ENCODE data around the gene FOLR1.
"Not testable (repeated sequence)": the region's sequence is repeated elsewhere in the genome, so short reads cannot be mapped to it uniquely, and the experiment has no call there.

DNA sequence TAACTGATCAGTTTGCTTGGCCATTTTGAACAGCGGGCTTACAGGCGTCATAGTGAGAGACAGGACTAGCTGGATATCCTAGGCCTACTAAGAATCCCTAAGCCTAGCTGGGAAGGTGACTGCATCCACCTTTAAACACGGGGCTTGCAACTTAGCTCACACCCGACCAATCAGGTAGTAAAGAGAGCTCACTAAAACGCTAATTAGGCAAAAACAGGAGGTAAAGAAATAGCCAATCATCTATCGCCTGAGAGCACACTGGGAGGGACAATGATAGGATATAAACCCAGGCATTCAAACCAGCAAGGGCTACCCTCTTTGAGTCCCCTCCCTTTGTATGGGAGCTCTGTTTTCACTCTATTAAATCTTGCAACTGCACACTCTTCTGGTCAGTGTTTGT is 38.1 kb upstream of the FOLR1 start:
- TF ChIP-seq, protein P1, sequence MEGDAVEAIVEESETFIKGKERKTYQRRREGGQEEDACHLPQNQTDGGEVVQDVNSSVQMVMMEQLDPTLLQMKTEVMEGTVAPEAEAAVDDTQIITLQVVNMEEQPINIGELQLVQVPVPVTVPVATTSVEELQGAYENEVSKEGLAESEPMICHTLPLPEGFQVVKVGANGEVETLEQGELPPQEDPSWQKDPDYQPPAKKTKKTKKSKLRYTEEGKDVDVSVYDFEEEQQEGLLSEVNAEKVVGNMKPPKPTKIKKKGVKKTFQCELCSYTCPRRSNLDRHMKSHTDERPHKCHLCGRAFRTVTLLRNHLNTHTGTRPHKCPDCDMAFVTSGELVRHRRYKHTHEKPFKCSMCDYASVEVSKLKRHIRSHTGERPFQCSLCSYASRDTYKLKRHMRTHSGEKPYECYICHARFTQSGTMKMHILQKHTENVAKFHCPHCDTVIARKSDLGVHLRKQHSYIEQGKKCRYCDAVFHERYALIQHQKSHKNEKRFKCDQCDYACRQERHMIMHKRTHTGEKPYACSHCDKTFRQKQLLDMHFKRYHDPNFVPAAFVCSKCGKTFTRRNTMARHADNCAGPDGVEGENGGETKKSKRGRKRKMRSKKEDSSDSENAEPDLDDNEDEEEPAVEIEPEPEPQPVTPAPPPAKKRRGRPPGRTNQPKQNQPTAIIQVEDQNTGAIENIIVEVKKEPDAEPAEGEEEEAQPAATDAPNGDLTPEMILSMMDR (IDR thresholded peaks at IDR 0.05) = not testable (repeated sequence)
- not testable (repeated sequence) for TF ChIP-seq POLR2A (IDR thresholded peaks at IDR 0.05)
